Lower lobe of right lung (tissue), 2 donors: Measurements from ENCODE around the gene MAML3. TPM values are rescaled to one million over a fixed set of nuclear protein-coding genes. Genes with fewer than 3 reads are reported as not detected.
"Not testable (repeated sequence)": the region's sequence is repeated elsewhere in the genome, so short reads cannot be mapped to it uniquely, and the experiment has no call there.

ENCODE experiments used
- ATAC-seq, 2 donors: fragments of 200-7000 bp; cut with Tn5 transposase; one replicate each; pipeline ENCODE4 v1.9.1; 2020 to 2022; ENCODE audit warnings: mild to moderate bottlenecking in 2 of 2, moderate library complexity in 2 of 2
- DNase-seq: peaks from one replicate; pipeline ENCODE4 v3.0.0-alpha.2; 2020
- H3K27ac ChIP-seq: fragments of 200-600 bp; one replicate; pipeline ENCODE4 v1.8.0; 2022
- H3K27me3 ChIP-seq: fragments of 200-600 bp; one replicate; pipeline ENCODE4 v1.8.0; 2022; ENCODE audit warnings: low read depth
- H3K36me3 ChIP-seq: fragments of 200-600 bp; one replicate; pipeline ENCODE4 v1.8.0; 2022; ENCODE audit warnings: mild to moderate bottlenecking
- H3K4me1 ChIP-seq: fragments of 200-600 bp; one replicate; pipeline ENCODE4 v1.8.0; 2022
- H3K4me3 ChIP-seq: fragments of 200-600 bp; one replicate; pipeline ENCODE4 v1.8.0; 2022; ENCODE audit warnings: mild to moderate bottlenecking
- H3K9me3 ChIP-seq: fragments of 200-600 bp; one replicate; pipeline ENCODE4 v1.8.0; 2022
- intact Hi-C: fragments of 100-400 bp; cut with DNase I; formaldehyde crosslinking; loops from one replicate; pipeline ENCODE4 v1.11.0; 2022
- total RNA-seq: library from RNA; stranded (reverse); fragmentation: NEBNext Ultra II Directional; extraction: Animal tissue kit (Norgen Biotek cat#: 25700); gene quantifications from one replicate; pipeline ENCODE4 v1.2.1, GENCODE V29; 2021
- TF ChIP-seq, protein P1 (sequence below): fragments of 200-600 bp; IDR thresholded peaks from one replicate; pipeline ENCODE4 v1.8.0; 2022; ENCODE audit warnings: antibody characterized with exemption, mild to moderate bottlenecking
- donor health status: DM: no; HTN: yes; CAD: no; lungs with severe emphysema.

The MAML3 gene
- total RNA-seq, 1 donor from 2014 or later = 12.5 TPM

DNA sequence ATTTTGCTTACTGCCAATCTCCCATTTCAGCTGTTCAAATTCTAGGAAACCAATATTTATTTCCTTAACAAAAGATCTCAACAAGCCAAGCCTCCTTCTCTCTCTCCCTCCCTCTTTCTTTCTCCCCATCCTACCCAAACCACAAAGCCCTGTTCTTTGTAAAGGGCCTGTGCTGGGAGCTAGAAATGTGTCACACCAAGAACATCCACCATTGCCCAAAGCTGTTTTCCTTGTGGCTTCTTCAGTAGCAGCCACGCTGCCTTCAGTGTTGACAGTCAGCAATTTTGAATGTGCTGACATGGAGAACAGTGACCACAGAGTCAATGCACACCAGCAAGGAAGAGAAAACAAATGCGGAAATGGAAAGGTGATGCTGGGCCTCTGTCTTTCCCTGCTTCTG, 203.0 kb downstream of the MAML3 start:
- TF ChIP-seq, protein P1, sequence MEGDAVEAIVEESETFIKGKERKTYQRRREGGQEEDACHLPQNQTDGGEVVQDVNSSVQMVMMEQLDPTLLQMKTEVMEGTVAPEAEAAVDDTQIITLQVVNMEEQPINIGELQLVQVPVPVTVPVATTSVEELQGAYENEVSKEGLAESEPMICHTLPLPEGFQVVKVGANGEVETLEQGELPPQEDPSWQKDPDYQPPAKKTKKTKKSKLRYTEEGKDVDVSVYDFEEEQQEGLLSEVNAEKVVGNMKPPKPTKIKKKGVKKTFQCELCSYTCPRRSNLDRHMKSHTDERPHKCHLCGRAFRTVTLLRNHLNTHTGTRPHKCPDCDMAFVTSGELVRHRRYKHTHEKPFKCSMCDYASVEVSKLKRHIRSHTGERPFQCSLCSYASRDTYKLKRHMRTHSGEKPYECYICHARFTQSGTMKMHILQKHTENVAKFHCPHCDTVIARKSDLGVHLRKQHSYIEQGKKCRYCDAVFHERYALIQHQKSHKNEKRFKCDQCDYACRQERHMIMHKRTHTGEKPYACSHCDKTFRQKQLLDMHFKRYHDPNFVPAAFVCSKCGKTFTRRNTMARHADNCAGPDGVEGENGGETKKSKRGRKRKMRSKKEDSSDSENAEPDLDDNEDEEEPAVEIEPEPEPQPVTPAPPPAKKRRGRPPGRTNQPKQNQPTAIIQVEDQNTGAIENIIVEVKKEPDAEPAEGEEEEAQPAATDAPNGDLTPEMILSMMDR = no peak
- H3K36me3 ChIP-seq = no peaks in the 10 kb centered on the region
- ATAC-seq (peak in 1 of 2 donors; percentile 47), DNase-seq (no peak)
- H3K4me3 ChIP-seq = no peak overlapping the region
- intact Hi-C loops = no loop called here
- H3K4me1 ChIP-seq = peaks cover 26% of the 10 kb centered on the region
- H3K27me3 ChIP-seq = no peaks in the 10 kb centered on the region
- H3K9me3 ChIP-seq = no peaks in the 10 kb centered on the region
- no peak overlapping the region for H3K27ac ChIP-seq

DNA sequence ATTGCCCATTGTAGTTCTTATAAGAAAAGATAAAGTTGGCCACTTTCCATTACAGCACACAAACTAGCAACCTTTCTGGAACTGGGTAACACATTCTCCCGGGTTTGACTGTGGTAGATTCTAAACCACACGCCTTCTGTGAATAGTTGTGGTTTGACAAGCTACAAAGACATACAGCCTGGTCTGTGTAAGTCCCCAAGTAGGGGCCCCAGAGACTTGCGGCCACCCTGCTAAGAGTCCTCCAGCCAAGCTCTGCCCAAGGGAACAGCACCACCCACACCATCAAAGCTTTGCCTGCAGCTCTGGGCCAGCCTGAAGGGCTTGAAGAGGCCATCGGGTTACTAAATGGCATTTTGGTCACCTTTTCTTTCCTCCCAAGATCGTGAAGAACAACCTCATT, 203.4 kb downstream of the MAML3 start:
- Histone ChIP-seq H3K27ac (no peak overlapping the region), H3K4me1 (peaks cover 27% of the 10 kb centered on the region), H3K27me3 (no peaks in the 10 kb centered on the region), H3K36me3 (no peaks in the 10 kb centered on the region), H3K9me3 (no peaks in the 10 kb centered on the region), H3K4me3 (no peak overlapping the region)
- ATAC-seq (peak; percentile 24 to 76), DNase-seq (peak; percentile 44)
- TF ChIP-seq, protein P1 = no peak
- intact Hi-C loops = no loop called here

DNA sequence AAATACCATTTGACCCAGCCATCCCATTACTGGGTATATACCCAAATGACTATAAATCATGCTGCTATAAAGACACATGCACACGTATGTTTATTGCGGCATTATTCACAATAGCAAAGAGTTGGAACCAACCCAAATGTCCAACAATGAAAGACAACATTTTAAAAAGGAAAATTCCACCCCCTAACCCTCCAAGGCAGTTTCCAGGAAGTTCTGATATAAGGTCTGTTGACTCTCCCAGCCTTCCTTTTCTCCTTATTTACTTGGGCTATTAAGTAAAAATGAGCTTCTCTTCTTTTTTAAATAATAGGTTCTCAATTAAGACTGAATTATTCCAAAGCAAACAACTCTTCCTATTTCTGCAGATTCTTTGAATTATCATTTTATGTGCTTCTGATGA, 209.1 kb downstream of the MAML3 start:
- H3K27me3 ChIP-seq, H3K27ac ChIP-seq, DNase-seq, intact Hi-C loops, ATAC-seq, H3K9me3 ChIP-seq, H3K4me3 ChIP-seq, H3K36me3 ChIP-seq: not testable (repeated sequence)
- peaks cover 21% of the 10 kb centered on the region for H3K4me1 ChIP-seq

DNA sequence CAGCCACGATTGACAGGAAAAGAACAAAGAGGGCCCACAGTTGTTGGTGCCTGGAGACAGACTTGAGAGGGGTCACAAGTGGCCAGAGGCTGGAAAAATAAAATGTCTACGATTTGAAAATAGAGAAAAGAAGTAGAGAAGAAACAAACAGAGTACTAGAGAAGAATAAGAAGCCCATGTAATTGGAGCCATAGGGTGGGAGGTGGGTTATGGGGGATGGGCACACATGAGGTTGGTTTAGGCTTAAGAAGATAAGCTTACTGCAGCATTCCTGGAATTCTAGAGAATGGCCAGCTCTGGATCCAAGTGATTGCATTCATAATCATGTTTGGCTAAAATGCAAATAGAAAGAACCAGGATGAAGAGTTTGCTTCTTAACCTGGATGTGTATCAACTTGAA, 210.7 kb downstream of the MAML3 start:
- Histone ChIP-seq H3K4me1 (peaks cover 19% of the 10 kb centered on the region), H3K9me3 (no peaks in the 10 kb centered on the region), H3K27me3 (no peaks in the 10 kb centered on the region), H3K27ac (no peak overlapping the region), H3K36me3 (no peaks in the 10 kb centered on the region), H3K4me3 (no peak overlapping the region)
- TF ChIP-seq, protein P1 = no peak
- intact Hi-C loops = no loop called here
- ATAC-seq (no peak), DNase-seq (no peak)

DNA sequence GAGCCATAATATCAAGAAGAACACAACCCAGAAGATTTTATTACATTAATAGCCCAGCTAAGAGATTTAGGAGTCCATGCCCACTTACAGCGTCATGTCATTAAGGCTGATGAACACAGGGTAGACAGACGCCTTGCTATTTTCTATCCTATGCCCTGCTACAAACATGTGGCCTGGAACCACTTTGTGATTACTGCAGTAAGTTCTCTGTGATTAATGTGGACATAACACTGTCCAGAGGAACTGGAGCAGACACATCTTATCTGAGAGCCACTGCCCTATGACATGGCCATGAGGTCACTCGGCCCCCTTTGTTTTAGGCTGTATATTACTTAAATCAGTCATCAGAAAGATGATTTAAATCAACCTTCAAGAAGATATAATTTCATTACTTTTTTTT, 211.7 kb downstream of the MAML3 start:
- Histone ChIP-seq H3K4me1 (peaks cover 12% of the 10 kb centered on the region), H3K27me3 (no peaks in the 10 kb centered on the region), H3K9me3 (no peaks in the 10 kb centered on the region), H3K4me3 (no peak overlapping the region), H3K36me3 (no peaks in the 10 kb centered on the region), H3K27ac (no peak overlapping the region)
- no peak for DNase-seq
- intact Hi-C loops = no loop called here
- no peak for ATAC-seq
- TF ChIP-seq, protein P1 = no peak

DNA sequence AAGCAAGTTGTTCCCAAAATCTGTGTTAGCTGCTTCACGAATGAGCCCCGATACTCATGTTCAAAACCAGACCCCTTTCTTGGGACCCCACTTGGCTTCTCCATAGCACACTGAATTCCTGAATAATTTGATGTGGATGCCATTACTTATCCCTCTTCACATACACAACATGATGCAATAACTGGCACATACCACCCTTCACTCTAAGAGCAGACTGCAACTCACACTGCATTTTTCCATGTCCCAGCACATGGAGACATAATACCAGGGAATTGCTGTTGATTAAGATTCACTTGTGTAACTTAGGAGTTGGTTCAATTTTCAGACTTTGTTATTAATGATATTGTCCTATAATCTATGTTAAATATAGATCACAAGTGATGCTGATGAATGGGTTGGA, 213.4 kb downstream of the MAML3 start:
- no peak overlapping the region for H3K4me3 ChIP-seq
- no peaks in the 10 kb centered on the region for H3K4me1 ChIP-seq
- H3K27me3 ChIP-seq = no peaks in the 10 kb centered on the region
- H3K36me3 ChIP-seq = no peaks in the 10 kb centered on the region
- H3K27ac ChIP-seq = no peak overlapping the region
- intact Hi-C loops = no loop called here
- ATAC-seq (no peak), DNase-seq (no peak)
- H3K9me3 ChIP-seq = no peaks in the 10 kb centered on the region
- TF ChIP-seq, protein P1 = no peak
